SK-N-SH (cell line): ENCODE measurements around the gene STAT2. TPM values are rescaled to one million over a fixed set of nuclear protein-coding genes. Genes with fewer than 3 reads are reported as not detected.

Experiments used
- CTCF ChIA-PET: fragments of 300-600, 350-600 bp; formaldehyde crosslinking; extraction: SDS; loops from one replicate; lab custom pipeline; 2021; lab: Yijun Ruan, JAX
- POLR2A ChIA-PET: fragments of 350-600 bp; sonication (Branson Sonifier 250); formaldehyde crosslinking; extraction: SDS; loops from one replicate; lab custom pipeline; 2020; ENCODE audit warnings: antibody characterized with exemption, inconsistent platforms; lab: Yijun Ruan, JAX
- DNase-seq: peaks from one replicate; pipeline ENCODE4 v3.0.0; 2012
- H2AFZ ChIP-seq: fragments of 200-600 bp; sonication (generic); 2 replicates; pipeline ENCODE4 v1.8.1; 2016; ENCODE audit warnings: antibody characterized with exemption, mild to moderate bottlenecking, low read depth
- H3F3A ChIP-seq: fragments of 200-600 bp; sonication (generic); replicated peaks from 2 replicates; pipeline ENCODE3; 2016; ENCODE audit warnings: antibody characterized with exemption, mild to moderate bottlenecking; ENCODE audit not compliant: insufficient read depth
- H3K27ac ChIP-seq, 2 experiments: fragments of 200-500 bp in 1 of 2; fragments of 200-600 bp in 1 of 2; sonication (Bioruptor generic) in 1 of 2; sonication (generic), shearing (Covaris generic) in 1 of 2; 2 replicates each; pipeline versions ENCODE4 v1.5.1 to v1.6.1; 2014 to 2016; ENCODE audit warnings: low read depth in 2 of 2, inconsistent platforms in 1 of 2, low read length in 1 of 2, mild to moderate bottlenecking in 1 of 2, mixed read lengths in 1 of 2
- H3K27me3 ChIP-seq: fragments of 200-600 bp; sonication (generic), shearing (Covaris generic); 2 replicates; pipeline ENCODE4 v1.6.1; 2016; ENCODE audit warnings: mixed run types; ENCODE audit not compliant: insufficient read depth
- H3K36me3 ChIP-seq, 2 experiments: fragments of 200-500 bp in 1 of 2; fragments of 200-600 bp in 1 of 2; sonication (Bioruptor generic) in 1 of 2; sonication (generic) in 1 of 2; replicated peaks in 1 of 2; 2 replicates each; pipeline versions ENCODE3 to v1.5.1; 2014 to 2016; ENCODE audit warnings: low read length in 1 of 2, mild to moderate bottlenecking in 1 of 2; ENCODE audit not compliant: insufficient read depth in 2 of 2, control insufficient read depth in 1 of 2
- H3K4me1 ChIP-seq, 2 experiments: fragments of 200-500 bp in 1 of 2; fragments of 200-600 bp in 1 of 2; sonication (Bioruptor generic) in 1 of 2; sonication (generic), shearing (Covaris generic) in 1 of 2; 2 replicates each; pipeline versions ENCODE4 v1.5.1 to v1.6.1; 2014 to 2016; ENCODE audit warnings: low read depth in 1 of 2, low read length in 1 of 2, mixed run types in 1 of 2; ENCODE audit not compliant: insufficient read depth in 2 of 2, control insufficient read depth in 1 of 2
- H3K4me2 ChIP-seq: fragments of 200-600 bp; sonication (generic), shearing (Covaris generic); 2 replicates; pipeline ENCODE4 v1.6.1; 2017; ENCODE audit warnings: mixed run types
- H3K4me3 ChIP-seq, 2 experiments: fragments of 200-500 bp in 1 of 2; fragments of 200-600 bp in 1 of 2; sonication (Bioruptor generic) in 1 of 2; sonication (generic), shearing (Covaris generic) in 1 of 2; 2 replicates each; pipeline versions ENCODE4 v1.5.1 to v1.8.1; 2014 to 2016; ENCODE audit warnings: low read depth in 2 of 2, inconsistent platforms in 1 of 2, low read length in 1 of 2, mild to moderate bottlenecking in 1 of 2, mixed read lengths in 1 of 2, moderate library complexity in 1 of 2
- H3K79me2 ChIP-seq: fragments of 200-600 bp; sonication (generic); 2 replicates; pipeline ENCODE4 v1.8.1; 2017; ENCODE audit warnings: mild to moderate bottlenecking; ENCODE audit not compliant: insufficient read depth
- H3K9ac ChIP-seq: fragments of 200-600 bp; sonication (generic); 2 replicates; pipeline ENCODE4 v1.6.1; 2017; ENCODE audit warnings: mixed run types
- H3K9me2 ChIP-seq: fragments of 200-600 bp; sonication (generic); 2 replicates; pipeline ENCODE4 v1.6.1; 2017; ENCODE audit warnings: mixed run types
- H3K9me3 ChIP-seq: fragments of 200-600 bp; sonication (generic); 2 replicates; pipeline ENCODE4 v1.6.1; 2017; ENCODE audit warnings: mixed run types, mild to moderate bottlenecking, moderate library complexity
- H4K20me1 ChIP-seq: fragments of 200-600 bp; sonication (generic); 2 replicates; pipeline ENCODE4 v1.6.1; 2017; ENCODE audit warnings: mild to moderate bottlenecking, mixed run types; ENCODE audit not compliant: insufficient read depth
- CHD2 ChIP-seq: fragments of 150-350 bp; IDR thresholded peaks from 2 replicates; pipeline ENCODE4 v1.6.1; 2018; ENCODE audit warnings: low read length; ENCODE audit not compliant: partially characterized antibody
- FOSL2 ChIP-seq: IDR thresholded peaks from 2 replicates; pipeline ENCODE4 v1.4.0; 2012; ENCODE audit warnings: low read depth, mild to moderate bottlenecking, moderate library complexity, borderline replicate concordance
- FOXJ3 ChIP-seq: sonication (generic); formaldehyde crosslinking; IDR thresholded peaks from 2 replicates; pipeline ENCODE4 v1.5.1; 2020; ENCODE audit warnings: mild to moderate bottlenecking, missing genetic modification reagents
- FOXM1 ChIP-seq: IDR thresholded peaks from 2 replicates; pipeline ENCODE4 v1.4.0; 2012; ENCODE audit warnings: low read depth, mild to moderate bottlenecking
- GABPA ChIP-seq: IDR thresholded peaks from 2 replicates; pipeline ENCODE4 v1.4.0; 2012; ENCODE audit warnings: low read depth, mild to moderate bottlenecking
- GATA2 ChIP-seq: sonication (generic); formaldehyde crosslinking; IDR thresholded peaks from 2 replicates; pipeline ENCODE4 v1.5.0; 2020; ENCODE audit warnings: mild to moderate bottlenecking, missing genetic modification reagents
- IRF3 ChIP-seq: fragments of 150-350 bp; IDR thresholded peaks from 2 replicates; pipeline ENCODE4 v1.6.1; 2016; ENCODE audit warnings: mild to moderate bottlenecking, low read depth, low read length
- JUND ChIP-seq: IDR thresholded peaks from 2 replicates; pipeline ENCODE4 v1.4.0; 2012
- MAX ChIP-seq: IDR thresholded peaks from 2 replicates; pipeline ENCODE4 v1.4.0; 2012; ENCODE audit warnings: low read depth
- MXI1 ChIP-seq: IDR thresholded peaks from 2 replicates; pipeline ENCODE4 v1.6.1; 2012; ENCODE audit warnings: mild to moderate bottlenecking, low read depth, low read length, improper control_type of control experiment
- NFIC ChIP-seq: IDR thresholded peaks from 2 replicates; pipeline ENCODE4 v1.4.0; 2012; ENCODE audit warnings: borderline replicate concordance
- NRF1 ChIP-seq: IDR thresholded peaks from 2 replicates; pipeline ENCODE4 v1.6.1; 2012; ENCODE audit warnings: low read depth, mild to moderate bottlenecking, low read length
- POLR2AphosphoS5 ChIP-seq: IDR thresholded peaks from 2 replicates; pipeline ENCODE4 v1.6.1; 2012; ENCODE audit warnings: low read depth, low read length
- RFX5 ChIP-seq: IDR thresholded peaks from 2 replicates; pipeline ENCODE4 v1.6.1; 2012; ENCODE audit warnings: mild to moderate bottlenecking, improper control_type of control experiment, low read length
- RXRA ChIP-seq: IDR thresholded peaks from 2 replicates; pipeline ENCODE4 v1.4.0; 2012; ENCODE audit warnings: low read depth, mild to moderate bottlenecking, borderline replicate concordance
- SIN3A ChIP-seq: IDR thresholded peaks from 2 replicates; pipeline ENCODE4 v1.6.1; 2012; ENCODE audit warnings: low read depth, mild to moderate bottlenecking, low read length, moderate library complexity, borderline replicate concordance
- SMC3 ChIP-seq: IDR thresholded peaks from 2 replicates; pipeline ENCODE4 v1.6.1; 2012; ENCODE audit warnings: low read depth, low read length, improper control_type of control experiment
- TAF1 ChIP-seq: IDR thresholded peaks from 2 replicates; pipeline ENCODE4 v1.6.1; 2012; ENCODE audit warnings: low read depth, mild to moderate bottlenecking, low read length, moderate library complexity, borderline replicate concordance
- TCF12 ChIP-seq: IDR thresholded peaks from 2 replicates; pipeline ENCODE4 v1.4.0; 2012
- TEAD4 ChIP-seq: IDR thresholded peaks from 2 replicates; pipeline ENCODE4 v1.4.0; 2012; ENCODE audit warnings: mild to moderate bottlenecking, borderline replicate concordance; ENCODE audit not compliant: insufficient read depth
- YY1 ChIP-seq: IDR thresholded peaks from 2 replicates; pipeline ENCODE4 v1.4.0; 2012; ENCODE audit warnings: low read depth, mild to moderate bottlenecking
- WGBS: methylation state at CpG from one replicate; pipeline ENCODE4 v1.1.6; 2017; ENCODE audit warnings: low lambda C conversion rate; 5-methylcytosine and 5-hydroxymethylcytosine counted together
- polyA plus RNA-seq, 3 experiments: library from polyadenylated mRNA; depleted of rRNA; stranded (reverse); fragments of >200 nt; gene quantifications; 2 replicates each; pipeline ENCODE4 v1.2.3, GENCODE V29; 2012
- TF ChIP-seq, protein P1 (sequence below): IDR thresholded peaks from 2 replicates; pipeline ENCODE4; 2012

Gene STAT2
- polyA plus RNA-seq, 1 of the 3 experiments (the other 2 are of a cell fraction) = 58.1 TPM

- H3F3A ChIP-seq = peaks cover 34% of the 10 kb centered on the region
- H3K9ac ChIP-seq = peak within 1 kb of the TSS; percentile 92
- TF ChIP-seq FOXM1 = no peak
- peak; percentile 56 for TF ChIP-seq CHD2
- TF ChIP-seq TCF12 = peak; percentile 3; the same call in 1 of the 2 replicates
- TF ChIP-seq GATA2 (CRISPR knock-in tag) = no peak
- peak; percentile 41; the same call in 1 of the 2 replicates for TF ChIP-seq YY1
- peak; percentile 70; the same call in 1 of the 2 replicates for TF ChIP-seq POLR2AphosphoS5
- no peak for TF ChIP-seq JUND
- no peak; the same call in 1 of the 2 replicates for TF ChIP-seq RXRA
- TF ChIP-seq TAF1 = peak; percentile 77; the same call in 1 of the 2 replicates
- TF ChIP-seq SIN3A = peak; percentile 36
- TF ChIP-seq TEAD4 = no peak
- no peak for TF ChIP-seq FOSL2
- TF ChIP-seq NRF1 = no peak
- TF ChIP-seq, protein P1, sequence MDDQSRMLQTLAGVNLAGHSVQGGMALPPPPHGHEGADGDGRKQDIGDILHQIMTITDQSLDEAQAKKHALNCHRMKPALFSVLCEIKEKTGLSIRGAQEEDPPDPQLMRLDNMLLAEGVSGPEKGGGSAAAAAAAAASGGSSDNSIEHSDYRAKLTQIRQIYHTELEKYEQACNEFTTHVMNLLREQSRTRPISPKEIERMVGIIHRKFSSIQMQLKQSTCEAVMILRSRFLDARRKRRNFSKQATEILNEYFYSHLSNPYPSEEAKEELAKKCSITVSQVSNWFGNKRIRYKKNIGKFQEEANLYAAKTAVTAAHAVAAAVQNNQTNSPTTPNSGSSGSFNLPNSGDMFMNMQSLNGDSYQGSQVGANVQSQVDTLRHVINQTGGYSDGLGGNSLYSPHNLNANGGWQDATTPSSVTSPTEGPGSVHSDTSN = peak; percentile 90
- TF ChIP-seq RFX5 = no peak
- TF ChIP-seq MXI1 = peak; percentile 95
- TF ChIP-seq NFIC = peak; percentile 96
- TF ChIP-seq FOXJ3 (CRISPR knock-in tag) = no peak
- 0 out of 2 replicates have a peak, but pooled peaks have one; percentile 23 for TF ChIP-seq IRF3
- no peak for TF ChIP-seq SMC3
- TF ChIP-seq MAX = peak; percentile 89
- peak; percentile 69 for TF ChIP-seq GABPA
- no peaks in the 10 kb centered on the region for H3K9me3 ChIP-seq
- peak within 1 kb of the TSS; percentile 78 to 92 for H3K4me3 ChIP-seq
- peaks cover 14 to 27% of the 10 kb centered on the region in 2 experiments; a peak in 2 of 4 replicates for H3K4me1 ChIP-seq
- H3K27ac ChIP-seq = peak within 1 kb of the TSS; percentile 83 to 85
- no peaks in the 10 kb centered on the region for H3K27me3 ChIP-seq
- H4K20me1 ChIP-seq = peaks cover 35% of the 10 kb centered on the region
- peak; percentile 97 for DNase-seq
- H3K4me2 ChIP-seq = peak within 1 kb of the TSS; percentile 96
- H3K79me2 ChIP-seq = peaks cover 64% of the 10 kb centered on the region
- 2% methylated on average over 22 of the region's 63 CpGs for WGBS
- ChIA-PET POLR2A (interaction anchor here (1.0 to 2.2 kb wide), 4 partner anchors 16 to 326 kb away, joined by 3 to 12 read pairs (median 4); partner anchors contain the start of genes CNPY2, COQ10A, RAB5B and STAT2), CTCF (interaction anchor here (0.6 to 1.6 kb wide), 4 partner anchors 13 to 277 kb away, joined by 3 to 5 read pairs (median 4); partner anchors contain the start of genes ANKRD52 and SMARCC2)
- peak within 1 kb of the TSS; percentile 83 for H2AFZ ChIP-seq
- peaks cover 4 to 28% of the 10 kb centered on the region in 2 experiments for H3K36me3 ChIP-seq
- H3K9me2 ChIP-seq = no peaks in the 10 kb centered on the region
Observed at GRCh38 chr12:56299853-56300643, 59.9 kb downstream of the STAT2 start, which contains the start of gene CS. Gene CS, minus strand, starts transcription at chr12:56300330. Its CDS starts 129 bp downstream, at chr12:56300201.
